ENCODE measurements around the gene RAB8B.

DNA sequence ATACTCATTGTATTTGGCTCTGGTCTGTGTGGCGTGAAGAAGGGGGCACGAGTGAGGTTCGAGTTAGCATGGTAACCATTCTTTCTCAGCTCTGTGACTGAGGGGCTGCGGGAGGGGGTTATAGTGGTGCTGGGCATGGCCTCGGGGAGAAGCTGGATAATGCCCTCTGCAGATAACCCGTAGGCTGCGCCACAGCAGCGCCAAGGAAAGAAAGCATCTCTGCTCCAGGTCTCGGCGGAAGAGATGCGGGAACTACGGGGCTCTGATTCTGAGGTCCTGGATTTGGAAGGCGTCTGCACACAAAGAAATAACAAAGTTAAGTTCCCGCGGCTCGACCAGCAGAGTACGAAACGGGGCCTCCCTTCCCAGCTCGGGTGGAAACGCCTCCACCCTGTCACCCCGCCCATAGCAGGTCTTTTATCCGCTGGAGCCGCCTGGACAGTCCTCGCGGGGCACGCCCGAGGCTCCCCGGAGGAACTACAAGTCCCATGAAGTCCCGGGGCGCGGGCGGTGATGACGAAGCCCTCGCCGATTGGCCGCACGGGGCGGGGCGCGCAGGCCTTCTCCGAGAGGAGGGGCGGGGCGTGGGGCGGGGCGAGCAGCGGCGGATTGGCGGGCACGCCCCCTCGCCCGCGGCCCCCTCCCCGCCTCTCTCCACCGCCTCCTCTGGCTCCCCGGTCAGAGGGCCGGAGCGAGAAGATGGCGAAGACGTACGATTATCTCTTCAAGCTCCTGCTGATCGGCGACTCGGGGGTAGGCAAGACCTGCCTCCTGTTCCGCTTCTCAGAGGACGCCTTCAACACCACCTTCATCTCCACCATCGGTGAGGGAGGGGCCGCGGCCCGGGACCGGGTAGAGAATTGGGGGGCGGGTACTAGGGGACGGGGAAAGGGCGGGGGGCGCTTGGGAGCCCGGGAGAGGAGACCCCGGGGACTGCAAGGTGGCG lies at the start of gene RAB8B:
- TF ChIP-seq, protein P1, sequence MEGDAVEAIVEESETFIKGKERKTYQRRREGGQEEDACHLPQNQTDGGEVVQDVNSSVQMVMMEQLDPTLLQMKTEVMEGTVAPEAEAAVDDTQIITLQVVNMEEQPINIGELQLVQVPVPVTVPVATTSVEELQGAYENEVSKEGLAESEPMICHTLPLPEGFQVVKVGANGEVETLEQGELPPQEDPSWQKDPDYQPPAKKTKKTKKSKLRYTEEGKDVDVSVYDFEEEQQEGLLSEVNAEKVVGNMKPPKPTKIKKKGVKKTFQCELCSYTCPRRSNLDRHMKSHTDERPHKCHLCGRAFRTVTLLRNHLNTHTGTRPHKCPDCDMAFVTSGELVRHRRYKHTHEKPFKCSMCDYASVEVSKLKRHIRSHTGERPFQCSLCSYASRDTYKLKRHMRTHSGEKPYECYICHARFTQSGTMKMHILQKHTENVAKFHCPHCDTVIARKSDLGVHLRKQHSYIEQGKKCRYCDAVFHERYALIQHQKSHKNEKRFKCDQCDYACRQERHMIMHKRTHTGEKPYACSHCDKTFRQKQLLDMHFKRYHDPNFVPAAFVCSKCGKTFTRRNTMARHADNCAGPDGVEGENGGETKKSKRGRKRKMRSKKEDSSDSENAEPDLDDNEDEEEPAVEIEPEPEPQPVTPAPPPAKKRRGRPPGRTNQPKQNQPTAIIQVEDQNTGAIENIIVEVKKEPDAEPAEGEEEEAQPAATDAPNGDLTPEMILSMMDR (IDR thresholded peaks at IDR 0.05): no peak
- TF ChIP-seq EP300 (IDR thresholded peaks at IDR 0.05) (no peak), POLR2A (IDR thresholded peaks at IDR 0.05) (peak; percentile 28 to 80)

Data from suprapubic skin (tissue), 3 donors.